HG03139 (cell line): Measurements from ENCODE around the gene ULBP3.

Source experiments
- ATAC-seq: cut with Tn5 transposase; IDR thresholded peaks from one replicate; pipeline ENCODE4 v1.9.1; 2021; ENCODE audit not compliant: unreplicated experiment

The ULBP3 gene

GRCh38 chr6:150068720-150069648 lies at the start of gene ULBP3:
TSS of gene ULBP3 (minus strand) at chr6:150069121. CDS start at chr6:150069066, 55 bp downstream.
- peak; percentile 74 for ATAC-seq

- ATAC-seq, result no peak
These were observed 49.7 kb upstream of the ULBP3 start for GRCh38 chr6:150118627-150119026.

- ATAC-seq, result no peak
These were observed 49.3 kb upstream of the ULBP3 start for GRCh38 chr6:150118203-150118602.

- no peak for ATAC-seq
These were observed 47.4 kb upstream of the ULBP3 start for GRCh38 chr6:150116200-150116800.

- no peak for ATAC-seq
These were observed 46.8 kb upstream of the ULBP3 start for GRCh38 chr6:150115769-150116168.

- ATAC-seq, result no peak
These were observed 43.3 kb upstream of the ULBP3 start for GRCh38 chr6:150112233-150112632.

GRCh38 chr6:150102750-150103270 lies 33.9 kb upstream of the ULBP3 start:
- ATAC-seq, result no peak

GRCh38 chr6:150100745-150101144 lies 31.8 kb upstream of the ULBP3 start:
- ATAC-seq, result no peak

GRCh38 chr6:150099953-150100352 lies 31.0 kb upstream of the ULBP3 start:
- no peak for ATAC-seq

GRCh38 chr6:150099546-150099945 lies 30.6 kb upstream of the ULBP3 start:
- no peak for ATAC-seq

- no peak for ATAC-seq
These were observed 29.2 kb upstream of the ULBP3 start for GRCh38 chr6:150098155-150098554.

- no peak for ATAC-seq
These were observed 24.5 kb upstream of the ULBP3 start for GRCh38 chr6:150093397-150093796.

GRCh38 chr6:150091476-150091875 lies 22.6 kb upstream of the ULBP3 start:
- ATAC-seq, result no peak

- no peak for ATAC-seq
These were observed 21.4 kb upstream of the ULBP3 start for GRCh38 chr6:150090328-150090727.

GRCh38 chr6:150088481-150089154 lies 19.7 kb upstream of the ULBP3 start:
- ATAC-seq, result no peak

- no peak for ATAC-seq
These were observed 18.4 kb upstream of the ULBP3 start for GRCh38 chr6:150087336-150087735.

- ATAC-seq, result no peak
These were observed 17.1 kb upstream of the ULBP3 start for GRCh38 chr6:150086026-150086425.

- no peak for ATAC-seq
These were observed 15.5 kb upstream of the ULBP3 start for GRCh38 chr6:150084426-150084825.

- no peak for ATAC-seq
These were observed 14.9 kb upstream of the ULBP3 start for GRCh38 chr6:150083839-150084238.

- no peak for ATAC-seq
These were observed 12.8 kb upstream of the ULBP3 start for GRCh38 chr6:150081702-150082101.

- no peak for ATAC-seq
These were observed 10.7 kb upstream of the ULBP3 start for GRCh38 chr6:150079604-150080003.

GRCh38 chr6:150078788-150079187 lies 9.9 kb upstream of the ULBP3 start:
- no peak for ATAC-seq
